K562 (cell line): ENCODE data around the gene NUP205. TPM values are rescaled to one million over a fixed set of nuclear protein-coding genes. Genes with fewer than 3 reads are reported as not detected.

Experiments used
- ARID1B ChIP-seq: fragments of 450-650 bp; IDR thresholded peaks from 2 replicates; pipeline ENCODE4 v1.6.1; 2016; ENCODE audit warnings: antibody characterized with exemption, mild to moderate bottlenecking, inconsistent platforms
- ATF3 ChIP-seq, 2 experiments: fragments of 450-650 bp in 1 of 2; sonication (generic) in 1 of 2; formaldehyde crosslinking in 1 of 2; IDR thresholded peaks in 1 of 2; conservative IDR thresholded peaks in 1 of 2; 2 replicates each; pipeline versions ENCODE4 v1.6.1 to v1.8.1; 2016 to 2023; ENCODE audit warnings: mild to moderate bottlenecking in 2 of 2, moderate library complexity in 2 of 2, inconsistent platforms in 1 of 2, missing genetic modification reagents in 1 of 2
- CHCHD3 ChIP-seq: fragments of 250-450 bp; sonication (Bioruptor Pico); IDR thresholded peaks from 2 replicates; pipeline ENCODE4 v2.1.2; 2022; ENCODE audit warnings: mild to moderate bottlenecking
- ELF2 ChIP-seq: fragments of 250-450 bp; sonication (Bioruptor Pico); IDR thresholded peaks from 2 replicates; pipeline ENCODE4 v1.5.0; 2021; ENCODE audit warnings: mild to moderate bottlenecking
- FOXJ3 ChIP-seq: sonication (generic); formaldehyde crosslinking; IDR thresholded peaks from 2 replicates; pipeline ENCODE4 v1.4.0; 2020; ENCODE audit warnings: mild to moderate bottlenecking, missing genetic modification reagents
- FOXP1 ChIP-seq: sonication (generic); formaldehyde crosslinking; IDR thresholded peaks from 2 replicates; pipeline ENCODE4 v1.8.0; 2022; ENCODE audit warnings: mild to moderate bottlenecking, missing genetic modification reagents
- HDAC1 ChIP-seq, 2 experiments: fragments of 450-650 bp; IDR thresholded peaks; 2 replicates each; pipeline ENCODE4 v1.6.1; 2016 to 2017; ENCODE audit warnings: inconsistent platforms in 1 of 2, mild to moderate bottlenecking in 1 of 2, moderate library complexity in 1 of 2
- MTF1 ChIP-seq: fragments of 250-450 bp; sonication (Bioruptor Pico); IDR thresholded peaks from 2 replicates; pipeline ENCODE4 v1.9.0; 2021; ENCODE audit warnings: moderate library complexity, mild to moderate bottlenecking, inconsistent platforms, borderline replicate concordance
- NBN ChIP-seq: fragments of 450-650 bp; IDR thresholded peaks from 2 replicates; pipeline ENCODE4 v1.6.1; 2016; ENCODE audit warnings: low read depth, mild to moderate bottlenecking
- NELFE ChIP-seq: IDR thresholded peaks from 2 replicates; pipeline ENCODE4 v1.6.1; 2011; ENCODE audit warnings: mild to moderate bottlenecking; ENCODE audit not compliant: insufficient read depth, insufficient read length
- POLR2AphosphoS5 ChIP-seq: IDR thresholded peaks from 2 replicates; pipeline ENCODE4 v1.6.1; 2011; ENCODE audit warnings: mild to moderate bottlenecking, low read depth, low read length, moderate library complexity; ENCODE audit not compliant: control insufficient read depth, insufficient read depth
- RBM14 ChIP-seq: fragments of 200-400 bp; formaldehyde crosslinking; IDR thresholded peaks from 2 replicates; pipeline ENCODE4 v1.6.1; 2018; ENCODE audit warnings: low read depth, mild to moderate bottlenecking, low read length, moderate library complexity, borderline replicate concordance; ENCODE audit not compliant: insufficient read depth
- RBM25 ChIP-seq: fragments of 200-400 bp; formaldehyde crosslinking; IDR thresholded peaks from 2 replicates; pipeline ENCODE4 v1.6.1; 2018; ENCODE audit warnings: low read length, low read depth, moderate library complexity; ENCODE audit not compliant: severe bottlenecking
- SETDB1 ChIP-seq: IDR thresholded peaks from one replicate; pipeline ENCODE4 v1.6.1; 2012; ENCODE audit warnings: low read length, control low read depth, inconsistent platforms
- SMARCE1 ChIP-seq: fragments of 450-650 bp; IDR thresholded peaks from 2 replicates; pipeline ENCODE4 v1.7.1; 2016; ENCODE audit warnings: mild to moderate bottlenecking
- STAT6 ChIP-seq: sonication (generic); formaldehyde crosslinking; IDR thresholded peaks from 2 replicates; pipeline ENCODE4 v1.8.1; 2023; ENCODE audit warnings: mild to moderate bottlenecking, missing genetic modification reagents
- TCFL5 ChIP-seq: fragments of 250-450 bp; sonication (Bioruptor Pico); conservative IDR thresholded peaks from 2 replicates; pipeline ENCODE4 v1.6.1; 2021; ENCODE audit warnings: mild to moderate bottlenecking, moderate library complexity, matching md5 sums
- THAP7 ChIP-seq: fragments of 250-450 bp; sonication (Bioruptor Pico); IDR thresholded peaks from 2 replicates; pipeline ENCODE4 v1.5.0; 2021
- TRIM24 ChIP-seq, 2 experiments: fragments of 450-650 bp; IDR thresholded peaks; 2 replicates each; pipeline ENCODE4 v1.6.1; 2016
- ZBTB1 ChIP-seq: sonication (generic); formaldehyde crosslinking; IDR thresholded peaks from 2 replicates; pipeline ENCODE4 v1.8.1; 2023; ENCODE audit warnings: missing genetic modification reagents, low read depth, mild to moderate bottlenecking, borderline replicate concordance
- ZBTB26 ChIP-seq: fragments of 450-650 bp; formaldehyde crosslinking; IDR thresholded peaks from 2 replicates; pipeline ENCODE4 v1.4.0; 2022; ENCODE audit warnings: missing genetic modification characterization
- ZNF583 ChIP-seq: fragments of 250-450 bp; sonication (Bioruptor Pico); IDR thresholded peaks from 2 replicates; pipeline ENCODE4 v1.4.0; 2020
- ZNF778 ChIP-seq: fragments of 450-650 bp; formaldehyde crosslinking; IDR thresholded peaks from 2 replicates; pipeline ENCODE4 v1.4.0; 2020; ENCODE audit warnings: mild to moderate bottlenecking, moderate library complexity
- ZSCAN32 ChIP-seq: fragments of 450-650 bp; formaldehyde crosslinking; IDR thresholded peaks from 2 replicates; pipeline ENCODE4 v1.4.0; 2020; ENCODE audit warnings: mild to moderate bottlenecking, moderate library complexity
- polyA plus RNA-seq, 8 experiments: library from polyadenylated mRNA; depleted of rRNA in 4 of 8; stranded (reverse) in 5 of 8; unstranded in 3 of 8; fragments of >200 nt; fragmentation: Nextera tagmentation in 2 of 8; fragmentation: Illumina TruSeq in 1 of 8; extraction: Ambion mirVana in 2 of 8; extraction: Trizol in 1 of 8; gene quantifications; 2 replicates each; pipeline versions ENCODE4 v1.2.1 to v1.2.3, GENCODE V29; 2011 to 2014; ENCODE audit warnings: inconsistent platforms in 1 of 8, missing spikeins in 1 of 8
- total RNA-seq, 7 experiments: library from RNA; depleted of rRNA in 6 of 7; stranded (reverse); fragments of >200 nt in 6 of 7; fragmentation: Illumina TruSeq in 2 of 7; extraction: Trizol in 2 of 7; gene quantifications; 2 replicates each; pipeline versions ENCODE4 v1.2.1 to v1.2.3, GENCODE V29; 2011 to 2021; ENCODE audit warnings: low replicate concordance in 1 of 7

Gene NUP205
- total and polyA plus RNA-seq, 9 of the 15 experiments (the other 6 are each of a cell fraction or from before 2014, with no cell fraction given), result 101 to 282 (median 193) TPM

- TF ChIP-seq ZBTB26 (CRISPR knock-in tag) (no peak), FOXP1 (peak; percentile 92), NBN (no peak), POLR2AphosphoS5 (peak; percentile 96), ELF2 (CRISPR knock-in tag) (peak; percentile 94), THAP7 (0 out of 2 replicates have a peak, but pooled peaks have one; percentile 28), HDAC1 (IDR thresholded peaks at IDR 0.05) (peak in 1 of 2 experiments; percentile 91; a peak in 2 of 4 replicates), CHCHD3 (CRISPR knock-in tag) (no peak), ZBTB1 (CRISPR knock-in tag) (peak; percentile 68; the same call in 1 of the 2 replicates), RBM25 (peak; percentile 72), ZNF778 (CRISPR knock-in tag) (no peak), NELFE (no peak), STAT6 (peak; percentile 16; the same call in 1 of the 2 replicates), ATF3 (IDR thresholded peaks at IDR 0.05) (no peak), ATF3 (CRISPR knock-in tag; conservative IDR thresholded peaks at IDR 0.05) (peak; percentile 31; the same call in 1 of the 2 replicates), ARID1B (peak; percentile 43), ZSCAN32 (no peak), RBM14 (no peak), TRIM24 (IDR thresholded peaks at IDR 0.05) (peak in 1 of 2 experiments; percentile 80; a peak in 2 of 4 replicates), FOXJ3 (CRISPR knock-in tag) (no peak), SMARCE1 (no peak), ZNF583 (CRISPR knock-in tag) (peak; percentile 66; the same call in 1 of the 2 replicates), SETDB1 (peak; percentile 89), MTF1 (CRISPR knock-in tag) (no peak), TCFL5 (no peak)
Observed at GRCh38 chr7:135662373-135663114, 104.8 kb downstream of the NUP205 start, which contains the start of gene STMP1 (continued).
